HEK293T (cell line): ENCODE measurements around the gene SELENOO.
A peak's percentile ranks its signal among the peaks of the same experiment; 100 is the strongest.

Experiments used
- CTCF ChIA-PET: fragments of 350-600 bp; formaldehyde crosslinking; extraction: SDS; loops from one replicate; lab custom pipeline; 2021; ENCODE audit warnings: antibody characterized with exemption, inconsistent platforms; lab: Yijun Ruan, JAX
- POLR2A ChIA-PET: fragments of 350-600 bp; formaldehyde crosslinking; extraction: SDS; loops from one replicate; lab custom pipeline; 2020; ENCODE audit warnings: antibody characterized with exemption, inconsistent platforms; lab: Yijun Ruan, JAX
- DNase-seq: peaks from one replicate; pipeline ENCODE4 v3.0.0; 2012; ENCODE audit warnings: mixed read lengths; ENCODE audit errors: extremely low spot score
- ARNT ChIP-seq: fragments of 450-650 bp; IDR thresholded peaks from 2 replicates; pipeline ENCODE4 v1.6.1; 2017; ENCODE audit warnings: mild to moderate bottlenecking
- BHLHE40 ChIP-seq: fragments of 450-650 bp; IDR thresholded peaks from 2 replicates; pipeline ENCODE4 v1.6.1; 2016; ENCODE audit warnings: mild to moderate bottlenecking, moderate library complexity, borderline replicate concordance
- CTBP1 ChIP-seq: fragments of 450-650 bp; IDR thresholded peaks from 2 replicates; pipeline ENCODE4 v1.6.1; 2016; ENCODE audit warnings: borderline replicate concordance
- ELF4 ChIP-seq: fragments of 450-650 bp; IDR thresholded peaks from 2 replicates; pipeline ENCODE4 v1.6.1; 2017; ENCODE audit warnings: antibody characterized with exemption
- FOXA1 ChIP-seq: fragments of 450-650 bp; IDR thresholded peaks from 2 replicates; pipeline ENCODE4 v1.6.1; 2016; ENCODE audit warnings: mild to moderate bottlenecking
- FOXK2 ChIP-seq: fragments of 450-650 bp; IDR thresholded peaks from 2 replicates; pipeline ENCODE4 v1.6.1; 2016; ENCODE audit warnings: mild to moderate bottlenecking
- FOXM1 ChIP-seq: fragments of 450-650 bp; IDR thresholded peaks from 2 replicates; pipeline ENCODE4 v1.6.1; 2017; ENCODE audit warnings: mild to moderate bottlenecking, borderline replicate concordance
- HDGF ChIP-seq: fragments of 450-650 bp; IDR thresholded peaks from 2 replicates; pipeline ENCODE4 v1.6.1; 2017; ENCODE audit warnings: antibody characterized with exemption, borderline replicate concordance
- L3MBTL2 ChIP-seq: fragments of 450-650 bp; conservative IDR thresholded peaks from 2 replicates; pipeline ENCODE4 v1.6.1; 2016; ENCODE audit warnings: mild to moderate bottlenecking
- LEF1 ChIP-seq: fragments of 450-650 bp; IDR thresholded peaks from 2 replicates; pipeline ENCODE4 v1.6.1; 2017; ENCODE audit warnings: mild to moderate bottlenecking, borderline replicate concordance
- NFRKB ChIP-seq: fragments of 450-650 bp; IDR thresholded peaks from 2 replicates; pipeline ENCODE4 v1.6.1; 2016; ENCODE audit warnings: mild to moderate bottlenecking, moderate library complexity
- PKNOX1 ChIP-seq: fragments of 450-650 bp; IDR thresholded peaks from 2 replicates; pipeline ENCODE4 v1.6.1; 2016
- SP1 ChIP-seq: fragments of 450-650 bp; IDR thresholded peaks from 2 replicates; pipeline ENCODE4 v1.6.1; 2017
- SUZ12 ChIP-seq: fragments of 450-650 bp; IDR thresholded peaks from 2 replicates; pipeline ENCODE4 v1.6.1; 2016; ENCODE audit warnings: mild to moderate bottlenecking
- TARDBP ChIP-seq: fragments of 450-650 bp; IDR thresholded peaks from 2 replicates; pipeline ENCODE4 v1.6.1; 2016
- ZNF384 ChIP-seq: fragments of 450-650 bp; IDR thresholded peaks from 2 replicates; pipeline ENCODE4 v1.6.1; 2016

SELENOO gene

GRCh38 chr22:50205781-50206569 lies 5.2 kb downstream of the SELENOO start:
- ChIA-PET CTCF (interaction anchor here (0.6 to 1.2 kb wide), 3 partner anchors 22 to 62 kb away, joined by 3 read pairs; no protein-coding TSS in a partner anchor), POLR2A (no interaction called here)
- TF ChIP-seq HDGF (no peak), BHLHE40 (no peak), NFRKB (no peak), FOXM1 (no peak)
- DNase-seq: no peak

- TF ChIP-seq FOXA1 (no peak), ZNF384 (no peak), L3MBTL2 (peak; percentile 44; the same call in 1 of the 2 replicates)
- peak; percentile 64 for DNase-seq
- ChIA-PET CTCF (interaction anchor here (0.6 to 1.2 kb wide), 3 partner anchors 22 to 121 kb away, joined by 3 to 4 read pairs (median 3); partner anchors contain the start of gene MLC1), POLR2A (no interaction called here)
Measured at GRCh38 chr22:50206599-50206998, 5.8 kb downstream of the SELENOO start.

- POLR2A ChIA-PET: interaction anchor here (1.7 kb wide), 1 partner anchor 58 kb away, joined by 4 read pairs; no protein-coding TSS in a partner anchor
- DNase-seq: no peak
- CTCF ChIA-PET: no interaction called here
- TF ChIP-seq HDGF (no peak), TARDBP (no peak), PKNOX1 (no peak), FOXA1 (no peak), NFRKB (no peak), CTBP1 (no peak), SP1 (no peak), LEF1 (no peak), FOXK2 (no peak), BHLHE40 (no peak), ELF4 (no peak), L3MBTL2 (no peak), ARNT (no peak), SUZ12 (no peak), FOXM1 (no peak), ZNF384 (no peak)
Measured at GRCh38 chr22:50207383-50208140, 6.8 kb downstream of the SELENOO start.

- POLR2A ChIA-PET: interaction anchor here (1.0 to 1.7 kb wide), 2 partner anchors 18 to 59 kb away, joined by 3 to 4 read pairs; no protein-coding TSS in a partner anchor
- no peak for DNase-seq
- TF ChIP-seq CTBP1: no peak
- TF ChIP-seq PKNOX1: no peak
- TF ChIP-seq LEF1: no peak
- no peak for TF ChIP-seq ARNT
- no peak for TF ChIP-seq FOXM1
- TF ChIP-seq L3MBTL2: no peak
- TF ChIP-seq TARDBP: no peak
- TF ChIP-seq SP1: no peak
- TF ChIP-seq FOXK2: no peak
- no peak for TF ChIP-seq NFRKB
- no peak for TF ChIP-seq FOXA1
- TF ChIP-seq ELF4: no peak
- no peak for TF ChIP-seq BHLHE40
- TF ChIP-seq SUZ12: no peak
- TF ChIP-seq ZNF384: no peak
- TF ChIP-seq HDGF: no peak
- CTCF ChIA-PET: interaction anchor here (0.7 to 1.6 kb wide), 2 partner anchors 60 to 108 kb away, joined by 4 to 5 read pairs; no protein-coding TSS in a partner anchor
Measured at GRCh38 chr22:50208430-50208938, 7.7 kb downstream of the SELENOO start.

- ChIA-PET CTCF (interaction anchor here (0.7 to 1.6 kb wide), 2 partner anchors 61 to 109 kb away, joined by 4 to 5 read pairs; no protein-coding TSS in a partner anchor), POLR2A (interaction anchor here (1.0 to 1.7 kb wide), 2 partner anchors 19 to 59 kb away, joined by 3 to 4 read pairs; no protein-coding TSS in a partner anchor)
- TF ChIP-seq CTBP1 (no peak), PKNOX1 (no peak), SUZ12 (no peak), ZNF384 (no peak), L3MBTL2 (no peak), BHLHE40 (no peak), ARNT (no peak), FOXK2 (no peak), FOXM1 (no peak), TARDBP (no peak), SP1 (no peak), HDGF (no peak), LEF1 (no peak), ELF4 (no peak), NFRKB (no peak), FOXA1 (no peak)
- DNase-seq: no peak
Measured at GRCh38 chr22:50208939-50209892, 8.4 kb downstream of the SELENOO start.
